NOMO-1 treated with DMSO at 0.1 percent for 48 hours (cell line): ENCODE results near the gene YPEL5.
"Not testable (repeated sequence)": the region's sequence is repeated elsewhere in the genome, so short reads cannot be mapped to it uniquely, and the experiment has no call there.

Source experiments
- DNase-seq: peaks from one replicate; lab custom pipeline; 2025; ENCODE audit not compliant: unreplicated experiment; lab: John Stamatoyannopoulos, UW

Gene YPEL5

DNA sequence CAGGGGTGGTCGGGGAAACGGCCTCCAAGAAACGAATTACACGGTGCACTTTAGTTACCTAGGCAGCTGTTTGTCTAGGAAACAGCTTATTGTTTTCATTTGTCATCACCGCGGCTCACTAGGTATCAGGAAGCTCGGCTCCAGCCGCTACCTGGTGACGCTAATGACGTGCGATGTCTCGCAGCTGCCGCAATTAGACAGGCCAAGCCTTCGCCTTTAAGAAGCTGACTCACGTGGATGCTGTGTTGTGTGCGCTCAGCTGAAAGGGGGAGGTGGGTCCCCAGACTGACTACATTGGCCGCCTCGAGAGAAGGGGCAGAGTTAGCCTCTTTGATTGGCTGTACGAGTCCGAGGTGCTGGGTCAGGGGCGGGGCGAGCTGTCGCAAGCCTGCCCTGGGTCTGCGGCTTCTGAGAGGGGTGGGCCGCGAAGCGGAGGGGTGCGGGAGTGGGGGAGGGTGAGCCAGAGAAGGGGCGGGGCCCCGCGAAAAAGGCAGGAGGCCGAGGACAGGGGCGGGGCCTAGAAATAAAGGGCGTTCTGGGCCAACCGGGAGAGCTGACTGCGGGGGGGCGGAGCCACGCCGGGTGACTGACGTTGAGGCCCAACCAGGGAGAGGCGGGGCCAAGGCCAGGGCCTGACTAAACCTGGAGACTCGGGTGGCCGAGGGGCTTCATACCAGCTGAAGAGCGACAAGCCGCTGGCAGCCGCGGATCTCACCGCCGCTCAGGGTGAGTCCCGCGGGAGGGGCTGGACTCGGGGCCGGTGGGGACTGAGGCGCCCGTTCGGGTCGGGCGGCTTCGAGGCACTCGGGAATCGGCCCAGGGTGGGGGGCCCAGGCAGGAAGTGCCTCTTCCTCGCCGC lies at the start of gene YPEL5:
TSS of gene YPEL5 (plus strand) at position 671 of the 859 bp plus-strand sequence. CDS start 9,645 bp downstream, outside the sequence.
- peak; percentile 100 for DNase-seq

DNA sequence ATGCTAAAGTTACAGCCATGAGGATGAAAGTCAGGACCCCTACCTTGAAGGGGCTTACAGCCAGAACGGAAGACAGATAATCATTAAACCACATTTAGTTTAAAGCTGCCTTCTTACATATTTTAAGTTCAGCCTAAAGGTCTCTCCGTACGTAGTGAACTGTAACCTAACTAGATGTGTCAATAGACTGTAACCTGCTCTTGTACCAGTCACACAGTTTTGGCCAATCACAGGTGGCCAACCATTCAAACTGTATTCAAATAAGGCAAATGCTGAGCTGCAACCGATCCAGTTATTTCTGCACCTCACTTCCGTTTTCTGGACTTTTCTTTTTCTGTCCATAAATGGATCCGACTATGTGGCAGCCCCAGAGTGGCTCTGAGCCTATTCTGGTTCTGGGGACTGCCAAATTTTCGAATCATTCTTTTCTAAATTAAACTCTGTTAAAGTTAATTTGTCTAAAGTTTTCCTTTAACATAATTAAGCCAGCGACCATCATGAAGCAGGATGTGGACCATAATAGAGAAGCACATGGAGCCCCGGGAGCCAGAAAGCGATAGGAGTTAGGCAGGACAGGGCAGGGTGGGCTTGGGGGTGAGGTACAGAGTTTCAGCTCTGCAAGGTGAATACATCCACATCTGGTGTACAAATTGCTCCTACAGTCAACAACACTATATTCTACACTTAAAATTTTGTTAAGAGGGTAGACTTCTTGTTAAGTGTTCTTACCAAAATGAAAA lies 48.4 kb upstream of the YPEL5 start:
- DNase-seq: peak; percentile 4

DNA sequence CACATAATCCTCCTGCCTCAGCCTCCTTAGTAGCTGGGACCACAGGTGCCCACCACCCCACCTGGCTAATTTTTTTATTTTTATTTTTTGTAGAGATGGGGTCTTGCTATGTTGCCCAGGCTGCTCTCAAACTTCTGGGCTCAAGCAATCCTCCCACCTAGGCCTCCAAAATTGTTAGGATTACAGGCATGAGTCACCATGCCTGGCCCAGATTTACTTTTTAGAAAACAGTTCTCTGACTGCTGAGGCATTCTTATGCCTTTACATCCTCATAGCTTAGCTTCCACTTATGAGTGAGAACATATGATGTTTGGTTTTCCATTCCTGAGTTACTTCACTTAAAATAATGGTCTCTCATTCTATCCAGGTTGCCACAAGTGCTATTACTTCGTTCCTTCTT lies 47.4 kb upstream of the YPEL5 start:
- not testable (repeated sequence) for DNase-seq

DNA sequence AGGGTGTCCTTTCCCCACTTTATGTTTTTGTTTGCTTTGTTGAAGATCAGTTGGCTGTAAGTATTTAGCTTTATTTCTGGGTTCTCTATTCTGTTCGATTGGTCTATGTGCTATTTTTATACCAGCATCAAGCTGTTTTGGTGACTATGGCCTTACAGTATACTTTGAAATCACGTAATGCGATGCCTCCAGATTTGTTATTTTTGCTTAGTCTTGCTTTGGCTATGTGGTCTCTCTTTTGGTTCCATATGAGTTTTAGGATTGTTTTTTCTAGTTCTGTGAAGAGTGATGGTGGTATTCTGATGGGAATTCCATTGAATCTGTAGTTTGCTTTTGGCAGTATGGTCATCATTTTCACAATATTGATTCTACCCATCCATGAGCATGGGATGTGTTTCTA lies 46.1 kb upstream of the YPEL5 start:
- DNase-seq: not testable (repeated sequence)

DNA sequence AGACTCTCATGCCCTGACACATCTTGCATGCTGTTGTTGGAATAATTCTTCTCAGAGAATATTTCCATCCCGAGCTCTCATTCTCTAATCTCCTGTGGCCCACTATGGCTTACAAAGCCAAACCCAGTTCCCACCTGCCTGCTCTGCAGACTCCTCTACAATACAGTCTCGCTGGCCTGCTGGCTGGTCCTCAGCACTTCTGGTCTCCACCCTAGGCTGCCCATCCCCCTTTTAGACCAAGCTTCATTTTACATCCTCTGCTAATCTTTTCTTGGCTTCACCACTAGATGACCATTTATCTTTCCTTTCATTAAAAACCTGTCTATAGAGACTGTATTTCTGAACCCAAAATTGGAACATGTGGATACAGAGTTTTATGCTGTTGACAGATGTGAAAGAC lies 42.5 kb upstream of the YPEL5 start:
- DNase-seq: no peak

DNA sequence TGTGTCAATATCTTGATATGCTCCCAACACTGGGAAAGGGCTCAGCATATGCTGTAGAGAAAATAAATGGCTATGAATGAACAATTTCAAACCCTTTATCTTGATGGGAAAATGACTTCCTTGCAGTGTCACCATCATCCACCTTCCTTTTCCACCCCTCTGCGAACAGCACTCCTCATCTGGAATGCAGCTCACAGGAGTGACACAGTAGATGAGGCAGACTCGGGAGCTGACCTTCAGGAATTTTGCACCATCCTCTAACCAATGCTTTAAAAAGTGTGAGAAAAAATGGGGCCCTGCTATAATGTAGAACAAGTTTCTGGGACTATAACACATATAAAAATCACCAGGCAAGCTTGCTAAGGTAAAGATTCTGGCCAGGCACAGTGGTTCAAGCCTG lies 41.3 kb upstream of the YPEL5 start:
- DNase-seq: no peak

DNA sequence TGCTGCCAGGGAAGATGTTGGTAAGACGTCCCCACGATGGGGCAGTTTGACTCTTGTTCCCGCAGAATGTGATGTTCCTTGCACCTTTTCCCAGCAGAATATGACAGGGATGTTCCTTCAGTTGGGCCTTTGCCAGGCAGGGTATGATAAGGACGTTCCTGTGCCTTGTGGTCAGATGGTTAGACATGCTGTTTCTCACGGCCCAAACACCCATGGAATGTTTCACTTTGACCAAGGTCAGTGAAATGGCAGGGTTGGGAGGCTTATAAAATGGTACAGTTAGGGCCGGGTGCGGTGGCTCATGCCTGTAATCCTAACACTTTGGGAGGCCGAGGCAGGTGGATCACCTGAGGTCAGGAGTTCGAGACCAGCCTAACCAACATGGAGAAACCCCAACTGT lies 40.3 kb upstream of the YPEL5 start:
- no peak for DNase-seq

DNA sequence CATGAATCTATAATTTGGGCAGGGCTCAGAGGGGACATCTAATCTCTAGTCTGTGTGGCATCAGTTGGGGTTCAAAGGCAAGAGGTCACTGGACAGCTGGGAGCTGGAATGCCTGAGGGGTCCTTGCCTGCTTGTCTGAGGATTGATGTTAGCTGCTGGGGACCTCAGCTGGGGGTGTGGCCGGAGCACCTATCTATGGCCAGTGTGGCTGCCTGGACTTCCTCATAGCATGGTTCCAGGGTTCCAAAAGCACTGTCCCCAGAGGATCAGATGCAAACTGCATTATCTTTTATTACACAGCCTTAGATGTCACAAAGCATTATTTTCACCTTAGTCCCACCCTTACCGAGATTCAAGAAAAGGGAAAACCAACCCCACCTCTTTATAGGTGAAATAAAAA lies 38.6 kb upstream of the YPEL5 start:
- no peak for DNase-seq

DNA sequence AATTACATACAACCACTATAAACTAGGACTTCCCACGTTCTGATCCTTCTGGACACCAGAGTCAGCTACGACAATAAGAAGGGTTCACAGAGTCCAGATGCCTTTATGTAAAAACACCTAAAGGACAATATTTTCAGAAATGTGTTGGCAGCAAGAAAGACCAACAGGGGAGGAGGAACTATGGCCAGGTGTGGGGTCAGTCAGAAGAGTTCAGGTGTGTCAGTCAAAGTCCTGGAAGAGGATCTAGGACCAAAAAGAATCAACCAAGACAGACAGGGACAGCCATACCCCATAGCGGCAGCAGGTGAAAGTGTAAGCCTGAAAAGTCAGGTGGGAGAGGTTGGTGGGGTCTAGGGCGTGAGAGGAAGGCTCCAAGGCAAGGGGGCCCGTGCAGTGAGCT lies 38.0 kb upstream of the YPEL5 start:
- no peak for DNase-seq

DNA sequence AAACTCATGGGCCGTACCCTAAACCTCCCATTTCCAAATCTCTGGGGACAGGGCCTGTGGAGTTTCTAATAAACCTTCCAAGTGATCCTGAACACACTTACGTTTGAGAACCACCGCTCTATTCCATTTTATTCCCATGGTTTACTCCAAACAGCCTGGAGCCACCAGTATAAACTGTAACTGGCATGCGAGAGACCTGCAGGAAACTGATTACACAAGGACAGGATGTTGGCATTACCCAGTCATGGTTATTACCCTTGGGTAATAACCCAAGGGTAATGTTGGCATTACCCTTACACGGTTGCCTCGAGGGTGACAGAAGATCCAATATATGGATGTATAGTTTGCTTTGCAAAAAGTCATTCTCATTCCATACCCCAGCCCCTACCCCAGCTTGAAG lies 37.0 kb upstream of the YPEL5 start:
- DNase-seq: no peak

DNA sequence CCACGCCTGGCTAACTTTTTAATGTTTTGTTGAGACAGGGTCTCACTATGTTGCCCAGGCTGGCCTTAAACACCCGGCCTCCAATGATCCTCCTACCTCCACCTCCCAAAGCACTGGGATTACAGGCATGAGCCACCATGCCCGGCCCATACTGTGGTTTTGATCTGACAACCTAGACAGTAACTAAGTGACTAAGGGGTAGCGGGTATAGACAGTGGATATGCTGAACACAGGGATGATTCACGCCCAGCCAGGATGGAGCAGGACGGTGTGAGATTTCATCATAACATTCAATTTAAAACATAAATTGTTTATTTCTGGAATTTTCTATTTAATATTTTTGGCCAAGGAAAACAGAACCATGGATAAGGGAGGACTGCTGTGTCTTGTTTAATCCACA lies 36.0 kb upstream of the YPEL5 start:
- no peak for DNase-seq

DNA sequence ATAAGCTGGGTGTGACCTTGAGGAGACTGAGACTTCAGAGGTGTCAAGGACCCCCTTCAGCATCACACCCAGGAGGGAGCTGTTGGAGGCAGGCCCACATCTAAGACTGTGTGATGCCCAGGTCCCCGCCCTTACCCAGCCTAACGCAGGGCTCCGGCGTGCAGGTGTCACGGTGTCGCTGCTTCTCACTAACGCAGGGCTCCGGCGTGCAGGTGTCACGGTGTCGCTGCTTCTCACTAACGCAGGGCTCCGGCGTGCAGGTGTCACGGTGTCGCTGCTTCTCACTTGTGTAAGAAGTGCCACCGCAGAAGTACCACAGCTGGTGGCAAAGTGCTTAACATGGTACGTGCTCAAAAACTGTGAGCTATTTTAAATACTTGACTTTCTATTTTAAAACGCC lies 35.6 kb upstream of the YPEL5 start:
- not testable (repeated sequence) for DNase-seq

DNA sequence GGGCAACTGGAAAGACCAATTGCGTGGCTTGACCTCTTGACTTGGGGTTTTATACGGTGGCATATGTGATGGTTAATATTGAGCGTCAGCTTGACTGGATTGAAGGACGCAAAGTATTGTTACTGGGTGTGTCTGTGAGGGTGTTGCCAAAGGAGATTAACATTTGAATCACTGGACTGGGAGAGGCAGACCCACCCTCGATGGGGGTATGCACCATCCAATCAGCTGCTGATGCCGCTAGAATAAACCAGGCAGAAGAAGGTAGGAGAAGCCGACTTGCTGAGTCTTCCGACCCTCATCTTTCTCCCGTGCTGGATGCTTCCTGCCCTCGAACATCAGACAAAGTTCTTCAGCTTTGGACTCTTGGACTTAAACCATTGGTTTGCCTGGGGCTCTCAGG lies 34.2 kb upstream of the YPEL5 start:
- no peak for DNase-seq

DNA sequence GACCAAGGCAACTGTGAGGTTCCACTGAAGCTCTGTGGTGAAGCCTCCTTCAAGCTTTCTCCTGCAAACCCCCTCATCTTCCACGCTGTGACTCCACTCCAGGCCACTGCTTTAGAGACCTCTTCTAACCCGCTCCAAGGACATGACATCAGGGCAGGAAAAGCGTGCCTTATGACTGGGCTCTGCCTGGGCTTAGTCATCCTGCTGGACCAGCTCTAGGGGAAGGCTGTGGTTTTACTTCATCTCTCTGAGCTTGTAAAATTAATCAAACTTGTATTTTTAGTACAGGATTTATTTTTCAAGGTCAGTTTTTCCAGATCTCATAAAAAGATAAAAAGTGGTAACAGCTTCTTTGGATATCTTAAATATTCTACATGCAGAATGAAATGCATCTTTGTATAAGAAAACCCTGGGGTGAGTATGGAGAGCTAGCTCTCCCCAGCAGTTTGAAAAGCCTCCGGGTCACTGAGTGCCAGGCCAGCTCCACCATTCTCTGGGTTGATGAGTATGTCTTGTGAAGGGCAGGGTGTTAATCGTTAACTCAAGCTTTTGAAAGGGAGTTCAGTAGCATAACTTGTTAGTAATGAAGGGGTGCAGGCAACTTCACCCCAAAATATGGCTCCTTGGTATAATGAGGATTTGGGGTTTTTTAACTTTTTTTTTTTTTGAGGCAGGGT lies 33.1 kb upstream of the YPEL5 start:
- DNase-seq: no peak

DNA sequence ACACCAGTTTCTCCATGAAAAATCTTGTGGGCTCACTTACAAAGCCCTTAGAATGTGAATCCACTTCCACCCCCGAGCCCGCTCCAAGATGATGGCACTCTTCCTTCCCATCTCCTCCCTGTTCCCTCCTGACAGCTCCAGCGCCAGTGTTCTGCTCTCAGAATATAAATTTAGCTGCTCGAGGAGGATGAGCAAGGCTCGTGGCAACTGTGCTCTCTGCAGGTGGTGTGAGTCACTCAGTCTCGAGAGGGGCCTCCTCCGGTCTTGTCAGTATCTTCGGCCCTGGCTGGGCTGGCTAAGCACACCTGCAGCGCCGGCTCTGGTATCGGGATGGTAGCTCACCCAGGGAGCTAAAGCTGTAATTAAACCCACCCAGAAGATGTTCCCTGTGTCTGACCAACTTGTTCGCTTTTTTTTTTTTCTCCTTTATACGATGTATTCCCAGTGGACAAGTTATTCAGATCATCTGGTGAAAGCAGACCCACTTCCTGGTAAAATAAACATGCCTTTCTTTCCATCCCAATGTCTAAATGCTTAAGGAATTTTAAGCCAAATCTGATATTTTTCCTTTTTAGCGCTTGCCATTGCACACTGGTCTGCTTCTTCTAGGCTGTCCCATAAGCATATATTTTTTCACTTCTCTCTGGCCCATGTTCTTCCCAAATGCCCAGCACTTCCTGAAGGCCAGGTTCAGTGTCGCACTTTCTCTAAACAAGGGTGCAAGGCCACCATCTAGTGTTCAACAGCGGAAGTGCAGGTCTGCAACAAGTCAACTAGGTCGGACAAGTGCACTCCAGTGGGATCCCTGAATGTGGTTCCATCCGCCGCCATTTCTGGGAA lies 31.4 kb upstream of the YPEL5 start:
- DNase-seq: peak; percentile 44

DNA sequence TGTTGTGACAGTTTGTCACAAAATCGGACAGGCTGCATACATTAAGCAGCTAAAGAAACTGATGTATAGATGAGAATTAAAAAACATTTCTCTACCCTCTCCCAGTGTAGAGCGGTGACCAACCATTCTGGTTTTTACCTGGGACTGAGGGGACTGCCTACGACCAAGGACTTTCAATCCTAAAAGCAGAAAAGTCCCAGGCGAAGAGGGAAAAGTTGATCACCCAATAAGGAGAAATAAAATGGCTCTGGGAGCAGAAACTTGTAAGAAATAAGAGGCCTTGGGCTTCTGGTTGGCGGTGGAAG lies 30.9 kb upstream of the YPEL5 start:
- no peak for DNase-seq

DNA sequence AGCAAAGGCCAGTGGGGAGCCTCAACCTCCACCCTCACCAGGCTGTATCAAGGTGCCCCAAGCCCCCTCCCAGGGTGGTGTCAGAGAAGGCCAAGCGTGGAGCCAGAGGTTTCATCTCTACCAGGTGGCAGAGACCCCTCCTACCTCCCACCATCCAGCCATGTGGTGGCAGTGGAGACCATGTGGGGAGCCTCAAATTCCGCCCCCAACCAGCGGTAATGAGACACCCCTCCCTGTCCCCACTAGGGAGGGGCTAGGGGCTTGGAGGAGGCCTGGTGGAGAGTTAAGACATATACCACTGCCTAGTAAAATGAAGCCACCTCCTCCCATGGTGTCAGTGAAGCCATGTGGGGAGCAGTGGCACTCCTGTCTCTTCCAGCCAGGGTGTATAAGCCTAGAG lies 24.4 kb upstream of the YPEL5 start:
- no peak for DNase-seq

DNA sequence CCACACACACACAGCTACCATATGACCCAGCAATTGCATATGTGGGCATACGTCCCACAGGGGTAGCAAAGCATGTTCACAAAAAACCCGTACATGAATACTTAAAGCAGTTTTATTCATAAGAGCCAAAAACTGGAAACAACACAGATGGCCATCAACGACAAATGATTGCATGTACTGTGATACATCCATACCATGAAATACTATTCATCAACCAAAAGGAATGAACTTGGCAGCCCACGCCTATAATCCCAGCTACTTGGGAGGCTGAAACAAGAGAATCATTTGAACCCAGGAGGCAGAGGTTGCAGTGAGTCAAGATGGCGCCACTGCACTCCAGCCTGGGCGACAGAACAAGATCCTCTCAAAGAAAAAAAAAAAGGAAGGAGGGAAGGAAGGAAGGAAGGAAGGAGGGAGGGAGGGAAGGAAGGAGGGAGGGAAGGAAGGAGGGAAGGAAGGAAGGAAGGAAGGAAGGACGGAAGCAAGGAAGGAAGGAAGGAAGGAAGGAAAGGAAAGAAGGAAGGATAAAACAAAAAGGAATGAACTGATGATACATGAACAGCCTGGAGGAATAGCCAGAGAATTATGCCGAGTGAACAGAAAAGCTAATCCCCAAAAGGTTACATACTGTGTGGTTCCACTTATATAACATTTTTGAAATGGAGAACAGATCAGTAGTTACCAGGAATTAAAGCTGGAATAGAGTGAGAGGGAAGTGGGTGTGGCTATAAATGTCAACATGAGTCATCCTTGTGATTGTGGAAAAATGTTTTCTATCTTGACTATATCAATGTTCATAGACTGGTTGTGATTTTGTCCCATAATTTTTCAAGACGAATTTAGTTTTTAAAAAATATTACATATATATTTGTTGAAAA lies 19.6 kb upstream of the YPEL5 start:
- DNase-seq: no peak

DNA sequence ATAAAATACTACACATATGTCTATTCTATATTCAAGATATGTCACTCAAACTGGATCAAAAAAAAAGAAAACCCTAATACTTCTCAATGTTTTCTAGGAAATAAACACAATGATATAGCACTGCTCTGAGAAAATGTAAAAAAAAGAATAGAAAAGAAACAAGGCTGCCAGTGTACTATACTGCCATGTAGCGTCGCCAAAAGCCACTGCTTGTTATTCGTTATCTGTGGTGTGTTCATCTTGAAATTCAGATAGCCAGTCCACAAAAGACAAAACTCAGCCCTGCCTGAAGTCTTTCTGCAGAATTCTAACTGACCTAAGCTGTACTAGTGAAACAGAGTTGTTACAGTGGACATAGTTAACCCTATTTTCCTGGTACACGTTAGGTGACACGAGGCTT lies 12.2 kb upstream of the YPEL5 start:
- DNase-seq: no peak

DNA sequence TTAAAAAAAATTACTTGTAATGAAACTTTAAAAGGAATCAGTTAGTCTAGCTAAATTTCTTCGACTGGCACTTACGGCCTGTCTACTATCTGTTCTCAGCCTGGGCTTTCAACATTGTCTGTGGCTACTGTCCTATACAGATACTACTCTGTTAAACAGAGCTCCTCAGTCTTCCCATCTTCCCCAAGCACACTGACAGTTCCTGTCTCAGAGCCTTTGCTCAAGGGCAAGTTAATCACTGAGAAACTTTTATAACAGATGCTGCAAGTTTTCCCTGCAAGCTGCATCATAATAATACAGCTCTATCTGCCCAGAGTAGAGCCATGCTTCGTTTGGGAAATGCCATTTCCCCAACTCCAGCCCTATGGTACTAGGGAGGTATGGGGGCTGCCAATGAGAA lies 11.3 kb upstream of the YPEL5 start:
- DNase-seq: no peak
